GM12873 (cell line): ENCODE measurements around the gene TMTC2.

Source experiments
- CTCF ChIP-seq: IDR thresholded peaks from 2 replicates; pipeline ENCODE4 v1.5.1; 2012; ENCODE audit warnings: low read depth, mild to moderate bottlenecking, moderate library complexity, low read length, control low read depth; ENCODE audit not compliant: insufficient read depth; ENCODE audit errors: missing control alignments

The TMTC2 gene

GRCh38 chr12:82805812-82806497 is 119.2 kb downstream of the TMTC2 start:
- no peak for TF ChIP-seq CTCF

- no peak for TF ChIP-seq CTCF
Observed at GRCh38 chr12:82807132-82807737, 120.5 kb downstream of the TMTC2 start.

- TF ChIP-seq CTCF, result no peak
Observed at GRCh38 chr12:82810568-82810967, 123.9 kb downstream of the TMTC2 start.

- TF ChIP-seq CTCF, result no peak
Observed at GRCh38 chr12:82817368-82817767, 130.7 kb downstream of the TMTC2 start.

- TF ChIP-seq CTCF, result no peak
Observed at GRCh38 chr12:82818271-82819035, 131.7 kb downstream of the TMTC2 start.

- no peak for TF ChIP-seq CTCF
Observed at GRCh38 chr12:82826505-82826904, 139.8 kb downstream of the TMTC2 start.

GRCh38 chr12:82832096-82832495 is 145.4 kb downstream of the TMTC2 start:
- TF ChIP-seq CTCF, result no peak
